Measurements from ENCODE around the gene PDE2A. TPM values are rescaled to one million over a fixed set of nuclear protein-coding genes. Genes with fewer than 3 reads are reported as not detected.
"Not testable (repeated sequence)": the region's sequence is repeated elsewhere in the genome, so short reads cannot be mapped to it uniquely, and the experiment has no call there.

The PDE2A gene
- total RNA-seq, 4 donors from 2014 or later = 13.4 to 26.6 (median 21.9) TPM

- in situ Hi-C loops (cut with MboI; ENCODE audit: low sequenced_read_pairs in 4 of 4) = loop anchor here in 3 of 4 donors (10.0 kb wide), 1 partner anchor 101 kb away; no protein-coding TSS in a partner anchor
- DNase-seq = no peak
- H3K36me3 ChIP-seq = no peaks in the 10 kb centered on the region
Measured at GRCh38 chr11:72575533-72576242, 98.5 kb downstream of the PDE2A start.

GRCh38 chr11:72574548-72575460, 99.4 kb downstream of the PDE2A start:
- Histone ChIP-seq H3K27ac (no peak overlapping the region), H3K27me3 (no peaks in the 10 kb centered on the region), H3K4me1 (no peaks in the 10 kb centered on the region), H3K36me3 (no peaks in the 10 kb centered on the region), H3K9me3 (no peaks in the 10 kb centered on the region), H3K4me3 (no peak overlapping the region)
- ATAC-seq (no peak), DNase-seq (no peak)
- in situ Hi-C loops (cut with MboI; ENCODE audit: low sequenced_read_pairs in 4 of 4) (loop anchor here (5.0 to 10.0 kb wide), 2 partner anchors 93 to 100 kb away; no protein-coding TSS in a partner anchor), intact Hi-C loops (cut with DNase I; ENCODE audit: low total_unique reads) (no loop called here)
- TF ChIP-seq POLR2A (IDR thresholded peaks at IDR 0.05) (no peak), CTCF (IDR thresholded peaks at IDR 0.05 in 4 of 5, conservative IDR thresholded peaks at IDR 0.05 in 1 of 5) (no peak)

More at GRCh38 chr11:72575533-72576242, 98.5 kb downstream of the PDE2A start:
- no peaks in the 10 kb centered on the region for H3K4me1 ChIP-seq
- no peaks in the 10 kb centered on the region for H3K27me3 ChIP-seq
- H3K27ac ChIP-seq = no peak overlapping the region
- TF ChIP-seq CTCF (IDR thresholded peaks at IDR 0.05 in 4 of 5, conservative IDR thresholded peaks at IDR 0.05 in 1 of 5) = no peak
- TF ChIP-seq POLR2A (IDR thresholded peaks at IDR 0.05) = no peak
- no peak for ATAC-seq
- intact Hi-C loops (cut with DNase I; ENCODE audit: low total_unique reads) = no loop called here
- H3K9me3 ChIP-seq = no peaks in the 10 kb centered on the region
- no peak overlapping the region for H3K4me3 ChIP-seq

- in situ Hi-C loops (cut with MboI; ENCODE audit: low sequenced_read_pairs in 4 of 4) = loop anchor here (5.0 to 10.0 kb wide), 2 partner anchors 92 to 99 kb away; no protein-coding TSS in a partner anchor
- no peaks in the 10 kb centered on the region for H3K36me3 ChIP-seq
- H3K27ac ChIP-seq = no peak overlapping the region
- no peaks in the 10 kb centered on the region for H3K4me1 ChIP-seq
- DNase-seq (no peak), ATAC-seq (no peak)
- no peak overlapping the region for H3K4me3 ChIP-seq
- TF ChIP-seq POLR2A (IDR thresholded peaks at IDR 0.05) (no peak), CTCF (IDR thresholded peaks at IDR 0.05 in 4 of 5, conservative IDR thresholded peaks at IDR 0.05 in 1 of 5) (no peak)
- intact Hi-C loops (cut with DNase I; ENCODE audit: low total_unique reads) = loop anchor here (2.0 kb wide), 1 partner anchor 103 kb away; no protein-coding TSS in a partner anchor
- no peaks in the 10 kb centered on the region for H3K27me3 ChIP-seq
- no peaks in the 10 kb centered on the region for H3K9me3 ChIP-seq
Measured at GRCh38 chr11:72573855-72574445, 100.3 kb downstream of the PDE2A start.

- DNase-seq = no peak
- Histone ChIP-seq H3K4me3 (no peak overlapping the region), H3K27me3 (no peaks in the 10 kb centered on the region), H3K27ac (no peak overlapping the region), H3K9me3 (no peaks in the 10 kb centered on the region), H3K4me1 (no peaks in the 10 kb centered on the region), H3K36me3 (no peaks in the 10 kb centered on the region)
- TF ChIP-seq POLR2A (IDR thresholded peaks at IDR 0.05) (no peak), CTCF (IDR thresholded peaks at IDR 0.05 in 4 of 5, conservative IDR thresholded peaks at IDR 0.05 in 1 of 5) (peak in 3 of 5 experiments; percentile 28 to 62 (median 52))
- ATAC-seq = peak in 1 of 2 donors; percentile 66
- intact Hi-C loops (cut with DNase I; ENCODE audit: low total_unique reads) = loop anchor here (2.0 kb wide), 1 partner anchor 102 kb away; no protein-coding TSS in a partner anchor
- in situ Hi-C loops (cut with MboI; ENCODE audit: low sequenced_read_pairs in 4 of 4) = loop anchor here (5.0 to 10.0 kb wide), 2 partner anchors 91 to 98 kb away; no protein-coding TSS in a partner anchor
Measured at GRCh38 chr11:72573072-72573854, 101.0 kb downstream of the PDE2A start.

GRCh38 chr11:72572540-72572939, 101.7 kb downstream of the PDE2A start:
- in situ Hi-C loops (cut with MboI; ENCODE audit: low sequenced_read_pairs in 4 of 4) (loop anchor here (5.0 to 10.0 kb wide), 2 partner anchors 90 to 98 kb away; no protein-coding TSS in a partner anchor), intact Hi-C loops (cut with DNase I; ENCODE audit: low total_unique reads) (loop anchor here (2.0 kb wide), 1 partner anchor 102 kb away; no protein-coding TSS in a partner anchor)
- not testable (repeated sequence) for DNase-seq, H3K9me3 ChIP-seq, ATAC-seq, H3K36me3 ChIP-seq, H3K4me3 ChIP-seq, H3K4me1 ChIP-seq, H3K27ac ChIP-seq, H3K27me3 ChIP-seq

Data from gastrocnemius medialis (tissue), 4 donors.